GM19328 (cell line): Measurements from ENCODE around the gene CAPN10.

Experiments
- ATAC-seq: cut with Tn5 transposase; IDR thresholded peaks from one replicate; pipeline ENCODE4 v1.9.1; 2021; ENCODE audit warnings: mild to moderate bottlenecking, moderate library complexity; ENCODE audit not compliant: unreplicated experiment

CAPN10 gene

DNA sequence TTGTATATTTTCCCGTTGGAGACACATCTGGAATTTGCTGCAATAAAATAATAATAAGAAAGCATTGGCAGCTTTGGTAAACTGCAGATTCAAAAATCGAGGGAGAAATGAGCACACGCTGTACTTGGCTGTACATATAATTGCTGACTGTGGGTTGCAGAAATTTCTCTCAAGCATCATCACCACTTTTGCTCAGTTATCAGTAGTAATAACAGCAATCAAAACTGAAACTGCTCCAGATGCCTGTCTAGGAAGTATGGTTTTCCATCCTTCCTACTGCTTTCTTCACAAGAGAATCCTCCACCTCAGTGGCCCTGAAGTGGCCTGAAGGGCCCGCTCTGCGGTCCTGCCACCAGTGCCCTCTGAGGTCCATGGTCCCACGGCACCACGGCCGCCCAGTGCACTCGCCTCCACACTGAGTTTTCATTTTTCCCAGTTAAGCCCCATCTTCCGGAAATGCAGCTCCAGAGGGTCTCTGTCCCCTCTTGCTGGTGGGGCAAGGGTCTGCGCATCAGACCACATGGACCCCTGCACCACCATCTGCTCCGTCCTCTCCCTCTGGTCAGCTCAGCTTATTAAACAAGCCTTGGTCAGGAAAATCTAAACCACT, 22.5 kb upstream of the CAPN10 start:
- no peak for ATAC-seq

GRCh38 chr2:240564561-240565332, 21.8 kb upstream of the CAPN10 start:
- ATAC-seq, result no peak

DNA sequence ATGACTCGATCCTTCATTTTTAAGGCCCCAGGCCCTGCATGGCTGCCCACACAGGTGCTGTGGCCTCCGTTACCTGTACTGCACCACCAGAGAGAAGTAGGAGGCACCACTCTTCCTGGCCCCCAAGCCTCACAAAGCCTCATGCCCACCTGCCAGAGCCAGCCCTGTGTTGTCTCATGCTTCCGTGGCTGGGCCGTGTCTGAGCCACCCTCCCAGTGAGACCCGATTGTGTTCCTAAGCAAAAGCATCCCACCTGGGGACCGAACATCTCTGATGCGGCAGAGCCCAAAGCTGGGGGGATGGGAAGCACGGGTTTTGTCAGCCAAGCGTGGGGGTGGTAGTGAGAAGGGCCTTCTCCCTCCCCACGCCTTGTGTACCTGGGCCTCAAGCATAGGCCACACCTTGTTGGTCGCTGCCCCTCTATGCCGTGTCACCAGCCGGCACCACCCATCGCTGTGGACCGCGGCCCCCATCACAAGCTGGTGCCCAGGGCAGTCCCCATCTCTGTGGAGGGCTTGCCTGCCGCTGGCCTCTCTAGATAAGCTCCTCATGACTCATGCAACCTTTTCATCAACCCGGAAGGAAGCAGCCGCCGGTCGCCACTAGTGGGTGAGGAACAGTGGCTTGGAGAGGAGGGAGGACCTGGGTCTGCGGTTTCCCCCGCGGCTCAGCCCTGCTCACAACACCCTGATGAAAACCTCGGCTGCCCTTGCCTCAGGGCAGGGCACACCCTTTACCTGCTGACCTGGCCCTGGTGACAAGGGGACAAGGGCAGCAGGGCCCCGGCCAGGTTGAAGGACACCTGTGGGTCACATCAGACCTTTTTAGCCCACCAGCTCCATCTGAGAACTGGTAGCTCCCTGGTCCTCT, 21.0 kb upstream of the CAPN10 start:
- no peak for ATAC-seq

- peak; percentile 41 for ATAC-seq
These were observed 20.1 kb upstream of the CAPN10 start for GRCh38 chr2:240566203-240567136.

GRCh38 chr2:240567137-240567871, 19.2 kb upstream of the CAPN10 start:
- no peak for ATAC-seq

- peak; percentile 37 for ATAC-seq
These were observed 18.5 kb upstream of the CAPN10 start, which contains the start of gene RNPEPL1 for GRCh38 chr2:240567872-240568677. TSS of gene RNPEPL1 (plus strand) at chr2:240568484. CDS start at chr2:240568587, 103 bp downstream.

DNA sequence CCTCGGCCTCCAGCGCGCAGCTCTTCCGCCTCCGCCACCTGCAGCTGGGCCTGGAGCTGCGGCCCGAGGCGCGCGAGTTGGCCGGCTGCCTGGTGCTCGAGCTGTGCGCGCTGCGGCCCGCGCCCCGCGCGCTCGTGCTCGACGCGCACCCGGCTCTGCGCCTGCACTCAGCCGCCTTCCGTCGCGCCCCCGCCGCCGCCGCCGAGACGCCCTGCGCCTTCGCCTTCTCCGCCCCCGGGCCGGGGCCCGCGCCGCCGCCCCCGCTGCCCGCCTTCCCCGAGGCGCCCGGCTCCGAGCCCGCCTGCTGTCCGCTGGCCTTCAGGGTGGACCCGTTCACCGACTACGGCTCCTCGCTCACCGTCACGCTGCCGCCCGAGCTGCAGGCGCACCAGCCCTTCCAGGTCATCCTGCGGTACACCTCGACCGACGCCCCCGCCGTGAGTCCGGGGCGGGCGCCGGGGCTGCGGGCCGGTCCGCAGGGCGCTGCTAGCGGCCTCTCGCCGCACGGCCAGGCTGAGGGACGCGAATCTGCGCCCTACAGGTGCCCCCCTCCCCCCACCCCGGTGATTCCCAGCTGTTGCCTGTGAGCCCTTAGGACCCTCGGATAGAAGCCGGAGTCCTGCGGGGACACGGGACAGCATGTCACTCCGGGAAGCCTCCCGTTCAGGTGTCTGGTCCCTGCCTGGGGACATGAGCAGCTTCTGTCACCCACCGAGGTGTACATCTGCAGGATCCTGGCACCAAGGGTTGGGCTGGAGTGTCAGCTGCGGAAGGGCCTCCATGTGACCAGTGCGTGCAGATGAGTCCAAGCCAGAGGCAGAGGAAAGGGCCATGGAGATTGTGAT, 17.6 kb upstream of the CAPN10 start:
- peak; percentile 20 for ATAC-seq

GRCh38 chr2:240569523-240569997, 17.0 kb upstream of the CAPN10 start:
- ATAC-seq, result no peak

GRCh38 chr2:240569998-240570530, 16.5 kb upstream of the CAPN10 start:
- no peak for ATAC-seq

- ATAC-seq, result no peak
These were observed 15.8 kb upstream of the CAPN10 start for GRCh38 chr2:240570531-240571313.

DNA sequence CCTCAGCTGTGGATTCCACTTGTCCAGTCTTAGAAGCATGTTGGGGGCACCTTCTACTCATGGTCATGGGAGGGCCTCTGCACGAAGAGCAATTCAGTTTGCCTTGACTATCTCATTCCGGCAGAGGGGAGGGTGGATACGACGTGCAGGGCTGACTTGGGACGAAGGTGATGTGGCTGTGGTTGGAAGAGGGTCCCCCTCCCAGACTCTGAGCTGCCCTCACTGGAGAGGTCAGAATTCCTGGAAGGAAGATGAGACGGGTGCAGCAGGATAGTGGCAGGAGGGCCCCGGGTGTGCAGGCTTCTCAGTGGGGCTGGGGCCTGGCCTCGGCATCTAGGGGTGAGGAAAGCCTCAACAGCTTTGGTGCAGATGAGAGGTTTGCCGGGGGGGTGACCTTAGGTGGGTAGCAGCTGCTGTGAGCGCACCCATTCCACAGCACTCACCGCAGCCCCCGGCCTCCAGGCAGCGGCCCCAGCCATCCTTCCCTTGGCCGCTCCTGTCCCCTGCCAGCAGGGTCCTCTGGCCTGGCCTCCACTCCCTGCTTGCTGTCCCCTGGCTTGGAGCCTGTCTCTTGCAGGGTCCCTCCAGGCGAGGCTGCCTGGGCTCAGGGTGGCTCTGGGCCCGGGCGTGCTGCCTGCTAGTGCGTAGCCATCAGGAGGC, 15.1 kb upstream of the CAPN10 start:
- ATAC-seq, result no peak

GRCh38 chr2:240572141-240573031, 14.1 kb upstream of the CAPN10 start:
- no peak for ATAC-seq

- ATAC-seq, result no peak
These were observed 13.4 kb upstream of the CAPN10 start for GRCh38 chr2:240573071-240573515.

DNA sequence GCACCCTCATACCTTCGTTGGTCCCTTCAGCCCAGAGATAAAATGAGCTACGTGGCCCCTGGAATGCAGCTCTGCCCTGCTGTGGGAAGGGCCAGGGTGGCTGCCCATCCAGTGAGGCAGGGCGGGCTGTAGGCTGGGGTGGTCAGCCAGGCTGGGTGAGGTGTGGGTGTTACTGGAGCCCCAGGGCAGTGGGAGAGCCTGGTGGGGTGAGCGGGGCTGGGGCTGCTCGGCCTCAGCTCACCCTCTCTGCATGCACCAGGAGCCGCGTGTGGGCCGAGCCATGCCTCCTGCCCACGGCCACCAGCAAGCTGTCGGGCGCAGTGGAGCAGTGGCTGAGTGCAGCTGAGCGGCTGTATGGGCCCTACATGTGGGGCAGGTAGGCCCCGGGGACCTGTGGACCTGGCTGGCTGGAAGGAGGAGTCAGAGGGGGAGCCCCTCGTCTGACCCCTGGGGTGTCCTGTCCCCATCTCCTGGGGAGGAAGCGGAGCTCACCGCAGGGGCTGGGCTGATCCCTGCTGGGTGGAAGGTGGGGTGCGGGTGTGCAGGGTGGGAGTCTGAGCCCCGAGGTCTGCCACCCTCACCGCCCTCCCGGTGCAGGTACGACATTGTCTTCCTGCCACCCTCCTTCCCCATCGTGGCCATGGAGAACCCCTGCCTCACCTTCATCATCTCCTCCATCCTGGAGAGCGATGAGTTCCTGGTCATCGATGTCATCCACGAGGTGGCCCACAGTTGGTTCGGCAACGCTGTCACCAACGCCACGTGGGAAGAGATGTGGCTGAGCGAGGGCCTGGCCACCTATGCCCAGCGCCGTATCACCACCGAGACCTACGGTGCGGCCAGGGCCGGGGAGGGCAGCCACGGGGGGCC, 12.8 kb upstream of the CAPN10 start:
- ATAC-seq, result no peak
